ENCODE results near the gene GBA2. TPM values are rescaled to one million over a fixed set of nuclear protein-coding genes. Genes with fewer than 3 reads are reported as not detected.

GBA2 gene
- polyA plus RNA-seq, 1 of the 3 experiments (the other 2 are of a cell fraction) = 71.5 TPM

- Histone ChIP-seq H3K9ac (no peak overlapping the region), H3K4me2 (0 out of 2 replicates have a peak overlapping the region, but pooled peaks have one; percentile 19), H3K27me3 (ENCODE audit: insufficient read depth) (no peaks in the 10 kb centered on the region), H3K36me3 (replicated peaks in 1 of 2; ENCODE audit: control insufficient read depth in 1 of 2, insufficient read depth in 2 of 2, low read length in 1 of 2) (peaks cover 0 to 3% of the 10 kb centered on the region in 2 experiments), H3F3A (replicated peaks; ENCODE audit: insufficient read depth) (peaks cover 4% of the 10 kb centered on the region), H3K4me1 (ENCODE audit: control insufficient read depth in 1 of 2, insufficient read depth in 2 of 2, low read depth in 1 of 2, low read length in 1 of 2) (peaks cover 0 to 12% of the 10 kb centered on the region in 2 experiments; a peak in 1 of 4 replicates), H3K9me3 (no peaks in the 10 kb centered on the region), H3K4me3 (ENCODE audit: low read depth in 2 of 2, low read length in 1 of 2) (no peak overlapping the region), H4K20me1 (ENCODE audit: insufficient read depth) (no peaks in the 10 kb centered on the region), H3K79me2 (ENCODE audit: insufficient read depth) (no peaks in the 10 kb centered on the region), H3K9me2 (no peaks in the 10 kb centered on the region), H2AFZ (ENCODE audit: low read depth) (no peak overlapping the region), H3K27ac (ENCODE audit: low read depth in 2 of 2, low read length in 1 of 2) (no peak overlapping the region)
- 26% methylated on average over 4 of the region's 4 CpGs for WGBS (ENCODE audit: low lambda C conversion rate)
- ChIA-PET CTCF (interaction anchor here (0.7 to 6.5 kb wide), 62 partner anchors 8 to 247 kb away, joined by 3 to 136 read pairs (median 6); partner anchors contain the start of genes CCDC107, CREB3, FAM221B and GBA2), POLR2A (interaction anchor here (1.3 kb wide), 1 partner anchor 24 kb away, joined by 5 read pairs; the partner anchor contains the start of gene HINT2)
- DNase-seq = no peak
- no peak for TF ChIP-seq SIN3A (IDR thresholded peaks at IDR 0.05; ENCODE audit: borderline replicate concordance, low read depth, low read length)
- no peak for TF ChIP-seq MAX (IDR thresholded peaks at IDR 0.05; ENCODE audit: low read depth)
- TF ChIP-seq MEF2A (IDR thresholded peaks at IDR 0.05; ENCODE audit: borderline replicate concordance, low read depth) = no peak
- no peak for TF ChIP-seq CHD2 (IDR thresholded peaks at IDR 0.05; ENCODE audit: low read length, partially characterized antibody)
- TF ChIP-seq RFX5 (IDR thresholded peaks at IDR 0.05; ENCODE audit: low read length) = no peak
- TF ChIP-seq, protein P1, sequence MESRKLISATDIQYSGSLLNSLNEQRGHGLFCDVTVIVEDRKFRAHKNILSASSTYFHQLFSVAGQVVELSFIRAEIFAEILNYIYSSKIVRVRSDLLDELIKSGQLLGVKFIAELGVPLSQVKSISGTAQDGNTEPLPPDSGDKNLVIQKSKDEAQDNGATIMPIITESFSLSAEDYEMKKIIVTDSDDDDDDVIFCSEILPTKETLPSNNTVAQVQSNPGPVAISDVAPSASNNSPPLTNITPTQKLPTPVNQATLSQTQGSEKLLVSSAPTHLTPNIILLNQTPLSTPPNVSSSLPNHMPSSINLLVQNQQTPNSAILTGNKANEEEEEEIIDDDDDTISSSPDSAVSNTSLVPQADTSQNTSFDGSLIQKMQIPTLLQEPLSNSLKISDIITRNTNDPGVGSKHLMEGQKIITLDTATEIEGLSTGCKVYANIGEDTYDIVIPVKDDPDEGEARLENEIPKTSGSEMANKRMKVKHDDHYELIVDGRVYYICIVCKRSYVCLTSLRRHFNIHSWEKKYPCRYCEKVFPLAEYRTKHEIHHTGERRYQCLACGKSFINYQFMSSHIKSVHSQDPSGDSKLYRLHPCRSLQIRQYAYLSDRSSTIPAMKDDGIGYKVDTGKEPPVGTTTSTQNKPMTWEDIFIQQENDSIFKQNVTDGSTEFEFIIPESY (IDR thresholded peaks at IDR 0.05; ENCODE audit: borderline replicate concordance, low read depth) = no peak
- TF ChIP-seq FOXJ3 (CRISPR knock-in tag; IDR thresholded peaks at IDR 0.05) = no peak
- no peak for TF ChIP-seq RXRA (IDR thresholded peaks at IDR 0.05; ENCODE audit: borderline replicate concordance, low read depth)
- no peak for TF ChIP-seq GABPA (IDR thresholded peaks at IDR 0.05; ENCODE audit: low read depth)
- no peak for TF ChIP-seq EP300 (IDR thresholded peaks at IDR 0.05; ENCODE audit: borderline replicate concordance in 1 of 2, low read depth in 1 of 2, low read length in 1 of 2)
- no peak for TF ChIP-seq EZH2phosphoT487 (IDR thresholded peaks at IDR 0.05; ENCODE audit: borderline replicate concordance, low read depth)
- no peak for TF ChIP-seq YY1 (IDR thresholded peaks at IDR 0.05; ENCODE audit: low read depth)
- no peak for TF ChIP-seq JUND (IDR thresholded peaks at IDR 0.05)
- TF ChIP-seq POLR2AphosphoS5 (IDR thresholded peaks at IDR 0.05; ENCODE audit: low read depth, low read length) = no peak
Measured at GRCh38 chr9:35790025-35790384, 41.0 kb upstream of the GBA2 start.

- WGBS (ENCODE audit: low lambda C conversion rate) = 95% methylated on average over 2 of the region's 2 CpGs
- no peak for DNase-seq
- ChIA-PET CTCF (interaction anchor here (0.8 to 6.5 kb wide), 57 partner anchors 7 to 234 kb away, joined by 3 to 136 read pairs (median 7); partner anchors contain the start of genes CCDC107, CREB3, FAM221B and GBA2), POLR2A (no interaction called here)
- Histone ChIP-seq H3K9me2 (no peaks in the 10 kb centered on the region), H3K4me3 (ENCODE audit: low read depth in 2 of 2, low read length in 1 of 2) (no peak overlapping the region), H3K27ac (ENCODE audit: low read depth in 2 of 2, low read length in 1 of 2) (no peak overlapping the region), H3F3A (replicated peaks; ENCODE audit: insufficient read depth) (peaks cover 4% of the 10 kb centered on the region), H3K4me2 (no peak overlapping the region), H3K27me3 (ENCODE audit: insufficient read depth) (no peaks in the 10 kb centered on the region), H4K20me1 (ENCODE audit: insufficient read depth) (no peaks in the 10 kb centered on the region), H3K79me2 (ENCODE audit: insufficient read depth) (no peaks in the 10 kb centered on the region), H3K4me1 (ENCODE audit: control insufficient read depth in 1 of 2, insufficient read depth in 2 of 2, low read depth in 1 of 2, low read length in 1 of 2) (peaks cover 0 to 12% of the 10 kb centered on the region in 2 experiments; a peak in 1 of 4 replicates), H2AFZ (ENCODE audit: low read depth) (no peak overlapping the region), H3K36me3 (replicated peaks in 1 of 2; ENCODE audit: control insufficient read depth in 1 of 2, insufficient read depth in 2 of 2, low read length in 1 of 2) (peaks cover 0 to 3% of the 10 kb centered on the region in 2 experiments), H3K9me3 (no peaks in the 10 kb centered on the region), H3K9ac (no peak overlapping the region)
- TF ChIP-seq FOXJ3 (CRISPR knock-in tag; IDR thresholded peaks at IDR 0.05) (no peak), SIN3A (IDR thresholded peaks at IDR 0.05; ENCODE audit: borderline replicate concordance, low read depth, low read length) (no peak), USF1 (IDR thresholded peaks at IDR 0.05; ENCODE audit: borderline replicate concordance, low read depth) (no peak), NFIC (IDR thresholded peaks at IDR 0.05; ENCODE audit: borderline replicate concordance) (no peak), CTCF (IDR thresholded peaks at IDR 0.05) (no peak), EP300 (IDR thresholded peaks at IDR 0.05; ENCODE audit: borderline replicate concordance in 1 of 2, low read depth in 1 of 2, low read length in 1 of 2) (no peak), RXRA (IDR thresholded peaks at IDR 0.05; ENCODE audit: borderline replicate concordance, low read depth) (no peak), RCOR1 (IDR thresholded peaks at IDR 0.05; ENCODE audit: low read length) (no peak), EZH2phosphoT487 (IDR thresholded peaks at IDR 0.05; ENCODE audit: borderline replicate concordance, low read depth) (no peak)
- TF ChIP-seq, protein P2, sequence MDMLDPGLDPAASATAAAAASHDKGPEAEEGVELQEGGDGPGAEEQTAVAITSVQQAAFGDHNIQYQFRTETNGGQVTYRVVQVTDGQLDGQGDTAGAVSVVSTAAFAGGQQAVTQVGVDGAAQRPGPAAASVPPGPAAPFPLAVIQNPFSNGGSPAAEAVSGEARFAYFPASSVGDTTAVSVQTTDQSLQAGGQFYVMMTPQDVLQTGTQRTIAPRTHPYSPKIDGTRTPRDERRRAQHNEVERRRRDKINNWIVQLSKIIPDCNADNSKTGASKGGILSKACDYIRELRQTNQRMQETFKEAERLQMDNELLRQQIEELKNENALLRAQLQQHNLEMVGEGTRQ (IDR thresholded peaks at IDR 0.05; ENCODE audit: borderline replicate concordance, low read depth, low read length) = no peak
Measured at GRCh38 chr9:35789541-35789940, 40.5 kb upstream of the GBA2 start.

Data from SK-N-SH (cell line).